ENCODE data around the gene WHRN.

WHRN gene

GRCh38 chr9:114382699-114383520 lies 122.4 kb downstream of the WHRN start:
- peak; percentile 63 to 64 for DNase-seq (ENCODE audit: low read depth in 2 of 2)

- DNase-seq (ENCODE audit: low read depth in 2 of 2), result no peak
Measured at GRCh38 chr9:114378883-114379282, 126.4 kb downstream of the WHRN start.

- no peak for DNase-seq (ENCODE audit: low read depth in 2 of 2)
Measured at GRCh38 chr9:114378016-114378415, 127.3 kb downstream of the WHRN start.

GRCh38 chr9:114376586-114377445 lies 128.5 kb downstream of the WHRN start:
- no peak for DNase-seq (ENCODE audit: low read depth in 2 of 2)

- no peak for DNase-seq (ENCODE audit: low read depth in 2 of 2)
Measured at GRCh38 chr9:114375386-114376175, 129.7 kb downstream of the WHRN start.

- no peak for DNase-seq (ENCODE audit: low read depth in 2 of 2)
Measured at GRCh38 chr9:114374936-114375335, 130.3 kb downstream of the WHRN start.

- DNase-seq (ENCODE audit: low read depth in 2 of 2), result no peak
Measured at GRCh38 chr9:114373960-114374730, 131.1 kb downstream of the WHRN start.

- peak; percentile 70 to 72 for DNase-seq (ENCODE audit: low read depth in 2 of 2)
Measured at GRCh38 chr9:114372921-114373448, 132.3 kb downstream of the WHRN start.

- peak in 1 of 2 donors; percentile 30 for DNase-seq (ENCODE audit: low read depth in 2 of 2)
Measured at GRCh38 chr9:114371973-114372917, 133.0 kb downstream of the WHRN start.

GRCh38 chr9:114371343-114371944 lies 133.8 kb downstream of the WHRN start:
- no peak for DNase-seq (ENCODE audit: low read depth in 2 of 2)

- DNase-seq (ENCODE audit: low read depth in 2 of 2), result no peak
Measured at GRCh38 chr9:114370968-114371320, 134.3 kb downstream of the WHRN start.

GRCh38 chr9:114370251-114370967 lies 134.9 kb downstream of the WHRN start:
- DNase-seq (ENCODE audit: low read depth in 2 of 2), result no peak

GRCh38 chr9:114369216-114370130 lies 135.8 kb downstream of the WHRN start:
- DNase-seq (ENCODE audit: low read depth in 2 of 2), result no peak

GRCh38 chr9:114367772-114368569 lies 137.3 kb downstream of the WHRN start:
- DNase-seq (ENCODE audit: low read depth in 2 of 2), result no peak

GRCh38 chr9:114367366-114367765 lies 137.9 kb downstream of the WHRN start:
- DNase-seq (ENCODE audit: low read depth in 2 of 2), result no peak

- DNase-seq (ENCODE audit: low read depth in 2 of 2), result no peak
Measured at GRCh38 chr9:114366334-114367128, 138.7 kb downstream of the WHRN start.

Data from stimulated activated CD8-positive, alpha-beta memory T cell treated with anti-CD3 and anti-CD28 coated beads, Interleukin-7, amount 100 ng/mL, for 4 hours (primary cell).